GM19467 (cell line): Measurements from ENCODE around the gene NT5DC3.

Source experiments
- ATAC-seq: cut with Tn5 transposase; IDR thresholded peaks from one replicate; pipeline ENCODE4 v1.9.1; 2021; ENCODE audit warnings: mild to moderate bottlenecking, moderate library complexity; ENCODE audit not compliant: unreplicated experiment

NT5DC3 gene

DNA sequence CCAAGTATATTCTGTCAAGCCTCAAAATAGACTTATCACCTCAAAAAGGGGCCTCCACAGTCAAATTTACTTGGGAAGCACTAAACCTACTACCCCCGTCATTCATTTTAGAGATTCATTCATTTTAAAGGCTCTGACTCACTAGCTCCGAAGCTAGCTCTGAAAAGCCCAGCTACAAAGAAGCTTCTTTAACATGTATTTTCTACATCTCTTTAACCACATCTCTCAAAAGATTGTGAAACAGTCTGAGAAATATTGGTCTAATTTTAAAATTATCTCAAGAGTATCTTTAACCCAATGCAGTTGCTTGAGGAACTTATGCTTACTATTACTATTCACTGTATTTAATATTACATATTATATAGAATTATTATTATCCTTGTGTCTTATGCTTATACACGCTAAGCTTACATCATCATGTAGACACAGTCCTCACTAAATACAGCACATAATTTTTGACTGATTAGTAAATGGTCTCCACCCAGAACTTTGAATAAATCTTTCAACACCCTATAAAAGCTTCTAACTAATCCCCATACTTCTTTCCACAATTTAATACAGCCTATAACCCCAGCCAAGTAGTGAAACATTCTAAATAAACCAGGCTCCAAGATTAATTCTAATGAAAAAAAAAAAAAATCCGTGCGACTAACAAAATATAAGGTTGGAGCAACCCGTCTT, 7.8 kb downstream of the NT5DC3 start:
- no peak for ATAC-seq

DNA sequence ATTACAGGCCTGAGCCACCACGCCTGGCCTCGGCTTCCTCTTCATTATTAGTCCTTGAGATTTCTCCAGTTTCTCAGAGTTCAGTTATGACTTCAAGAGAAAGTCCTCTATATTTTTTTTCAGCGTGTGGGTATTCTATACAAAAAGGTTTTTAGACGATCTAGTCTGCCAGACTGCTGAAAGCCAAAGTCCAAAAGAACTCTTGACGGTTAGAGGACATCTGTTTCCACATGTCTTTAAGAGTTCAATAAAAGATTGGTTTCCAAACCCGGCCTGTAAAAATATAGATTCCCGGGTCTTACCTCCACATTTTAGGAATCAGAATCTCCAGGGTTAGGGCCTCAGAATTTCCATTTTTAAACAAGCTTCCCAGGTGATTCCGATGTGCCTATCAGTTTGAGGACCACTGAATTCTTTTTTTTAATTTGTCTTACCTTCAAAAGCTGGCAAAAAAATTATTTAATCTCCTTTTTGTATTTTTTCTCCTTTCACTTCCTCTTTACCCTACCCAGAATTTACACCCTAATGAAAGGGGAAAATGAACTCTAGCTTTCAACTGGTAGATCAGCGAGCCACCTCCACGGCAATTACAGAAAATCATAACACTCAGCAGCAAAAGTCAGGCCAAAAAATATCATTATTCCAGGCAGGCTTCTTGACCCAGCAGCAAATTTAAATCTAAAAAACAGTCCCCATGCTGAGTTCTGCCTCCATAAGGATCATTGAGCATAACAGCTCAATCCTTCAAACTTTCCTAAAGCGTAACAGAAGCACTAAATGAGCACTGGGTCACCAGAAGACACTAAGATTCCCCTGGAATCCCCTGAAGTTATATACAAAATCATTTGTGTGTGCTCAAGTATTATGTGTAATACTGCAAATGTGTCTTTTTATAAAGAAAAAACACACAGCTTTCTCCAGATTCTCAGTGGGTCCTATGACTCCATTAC, 8.7 kb downstream of the NT5DC3 start:
- no peak for ATAC-seq

DNA sequence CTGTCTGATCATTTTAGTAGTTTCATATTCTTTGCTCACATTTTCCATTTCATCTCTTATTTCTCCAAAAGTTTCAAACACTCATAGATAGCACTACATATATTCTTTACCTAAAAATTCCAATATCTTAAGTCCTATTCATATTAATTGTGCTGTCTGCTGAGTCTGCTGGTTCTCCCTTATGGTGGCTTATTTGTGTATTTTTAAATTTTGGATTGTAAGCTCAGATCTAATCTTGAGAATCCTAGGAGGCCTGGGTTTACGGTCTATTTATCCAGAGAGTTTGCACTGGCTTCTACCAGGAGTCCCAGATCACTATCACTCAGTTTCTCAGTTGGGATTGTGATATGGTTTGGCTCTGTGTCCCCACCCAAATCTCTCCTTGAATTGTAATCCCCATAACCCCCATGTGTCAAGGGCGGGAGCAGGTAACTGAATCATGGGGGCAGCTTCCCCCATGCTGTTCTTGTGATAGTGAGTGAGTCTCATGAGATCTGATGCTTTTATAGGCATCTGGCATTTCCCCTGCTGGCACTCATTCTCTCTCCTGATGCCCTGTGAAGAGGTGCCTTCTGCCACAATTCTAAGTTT, 10.2 kb downstream of the NT5DC3 start:
- no peak for ATAC-seq

DNA sequence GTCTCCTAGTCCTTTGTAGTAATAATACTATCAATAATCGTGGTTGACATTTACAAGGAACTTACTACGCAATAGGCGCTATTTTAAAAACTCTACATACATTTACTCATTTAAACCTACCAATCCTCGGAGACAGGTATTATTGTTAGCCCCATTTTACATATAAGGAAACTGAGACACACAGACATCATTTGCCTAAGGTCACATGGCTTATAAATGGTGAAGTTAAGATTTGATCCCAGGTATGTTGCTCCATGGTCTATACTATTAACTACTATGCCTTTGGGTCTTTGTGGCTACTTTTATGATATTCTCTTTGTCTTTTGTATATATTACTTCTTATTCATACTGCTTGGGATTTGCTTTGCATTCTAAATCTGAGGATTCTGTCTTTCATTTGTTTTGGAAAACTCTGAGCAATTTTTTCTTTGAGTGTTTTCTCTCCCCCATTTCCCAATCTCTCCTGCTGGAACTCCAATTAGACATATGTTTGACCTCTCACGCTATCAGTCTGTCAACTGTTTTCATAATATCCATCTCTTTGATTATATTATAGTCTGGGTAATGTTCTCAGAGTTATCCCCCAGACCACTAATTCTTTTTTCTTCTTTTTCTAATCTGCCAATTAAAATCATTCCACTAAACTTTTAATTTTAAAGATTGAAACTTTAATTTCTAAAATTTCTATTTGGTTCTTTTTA, 10.9 kb downstream of the NT5DC3 start:
- no peak for ATAC-seq

DNA sequence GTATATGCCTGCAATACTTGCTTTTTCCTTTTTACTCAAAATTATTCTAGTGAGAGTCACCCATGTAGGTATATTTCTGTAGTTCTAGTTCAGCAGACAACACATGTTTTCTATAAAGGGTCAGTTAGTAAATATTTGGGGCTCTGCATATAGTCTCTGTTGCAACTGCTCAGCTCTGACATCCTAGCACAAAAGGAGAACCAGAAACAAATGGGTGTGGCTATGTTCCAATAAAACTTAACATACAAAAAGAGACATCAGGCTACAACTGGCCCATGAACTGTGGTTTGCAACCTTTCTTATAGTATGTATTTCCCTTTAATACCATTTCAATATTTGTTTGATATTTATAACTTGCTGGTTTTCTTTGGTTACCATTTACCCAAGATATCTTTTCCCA, 11.9 kb downstream of the NT5DC3 start:
- no peak for ATAC-seq

DNA sequence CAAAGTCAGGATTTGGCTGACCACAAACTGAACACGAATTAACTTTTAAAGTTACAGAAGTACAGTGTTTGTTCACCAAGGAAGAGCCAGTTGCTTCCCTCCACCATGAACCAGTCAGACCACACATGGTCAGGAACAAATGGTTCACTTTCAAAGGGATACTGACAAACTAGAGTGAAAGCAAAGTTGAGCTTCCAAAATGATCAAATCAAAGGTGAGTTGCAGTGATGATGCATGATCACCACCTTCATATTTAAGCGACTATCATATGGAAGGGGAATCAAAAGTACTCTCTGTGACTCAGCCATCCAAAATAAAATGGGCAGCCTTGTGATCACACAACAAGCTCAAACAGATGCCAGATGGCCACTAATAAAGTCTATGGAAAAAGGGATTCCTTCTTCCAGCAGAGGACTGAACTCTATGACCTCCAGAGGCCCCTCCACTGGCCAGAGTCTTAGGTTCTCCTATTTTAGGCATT, 13.1 kb downstream of the NT5DC3 start:
- ATAC-seq = no peak

DNA sequence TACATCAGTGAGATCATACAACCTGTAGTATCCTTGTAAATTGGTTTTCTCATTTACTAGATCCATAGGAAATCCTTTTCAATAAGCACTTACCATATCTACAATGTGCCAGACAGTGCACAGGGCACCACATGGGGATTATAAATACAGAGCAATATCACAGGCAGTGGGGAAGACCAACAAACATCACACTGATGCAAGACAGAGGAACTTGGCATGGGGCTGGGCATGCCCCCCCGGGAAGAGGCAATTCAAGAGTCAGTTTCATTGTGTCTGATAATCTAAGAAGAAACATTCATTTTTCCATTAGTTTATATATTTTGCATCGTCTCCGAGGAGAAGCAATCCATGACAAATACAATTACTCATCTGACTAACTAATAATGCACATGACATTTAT, 16.2 kb downstream of the NT5DC3 start:
- no peak for ATAC-seq

DNA sequence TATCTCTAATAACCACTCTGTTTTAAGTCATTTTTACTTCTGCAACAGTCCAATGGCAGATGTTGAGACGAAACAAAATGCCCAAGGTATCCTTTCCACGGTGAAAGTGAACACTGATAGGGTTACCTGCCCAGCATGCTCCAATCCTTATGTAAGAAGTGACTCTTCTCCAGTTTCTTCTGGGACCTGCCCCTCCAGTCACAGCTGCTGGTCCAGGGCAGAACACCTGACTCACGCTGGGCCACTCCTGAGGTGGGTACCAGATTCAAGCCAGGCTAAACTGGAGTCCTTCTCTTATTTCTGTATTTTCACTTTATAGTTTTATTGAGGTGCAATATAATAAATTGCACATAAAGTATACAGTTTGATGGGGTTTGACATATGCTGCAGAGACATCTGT, 16.7 kb downstream of the NT5DC3 start:
- ATAC-seq = no peak

DNA sequence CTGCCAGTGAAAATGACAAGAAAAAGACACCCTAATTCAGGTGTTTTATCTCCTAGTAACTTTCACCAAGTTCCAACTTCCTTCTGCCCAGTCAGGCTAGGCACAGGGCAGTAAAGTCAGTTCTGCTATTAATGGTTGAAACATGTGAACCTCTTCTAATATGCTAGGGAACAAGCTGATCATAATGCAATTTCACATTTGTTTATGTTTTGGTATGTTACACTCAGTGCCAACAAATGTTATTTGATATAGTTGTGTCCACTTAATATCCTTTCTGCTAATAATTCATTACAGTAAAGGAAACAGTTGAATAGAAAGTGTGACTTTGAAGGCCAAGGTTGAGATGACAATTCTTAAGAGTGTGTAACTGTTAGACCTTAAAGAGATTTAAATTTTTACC, 17.2 kb downstream of the NT5DC3 start:
- ATAC-seq = no peak

DNA sequence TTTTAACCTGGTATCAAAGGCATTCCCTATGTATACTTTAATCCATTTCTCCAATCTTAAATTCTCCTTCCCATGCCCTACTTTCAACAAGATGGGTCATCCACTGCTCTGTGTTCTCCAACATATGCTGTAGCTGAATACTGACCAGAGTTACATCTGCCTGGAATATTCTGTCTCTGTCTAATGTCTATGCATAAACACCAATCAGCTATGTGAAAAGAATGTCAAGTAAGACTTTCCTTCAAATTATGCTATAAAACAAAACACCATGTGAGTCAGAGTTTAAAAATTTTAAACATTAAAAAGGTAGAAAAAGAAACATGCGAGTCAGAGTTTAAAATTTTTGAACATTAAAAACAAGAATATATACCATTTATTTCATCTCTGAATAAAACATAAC, 19.3 kb downstream of the NT5DC3 start:
- no peak for ATAC-seq

DNA sequence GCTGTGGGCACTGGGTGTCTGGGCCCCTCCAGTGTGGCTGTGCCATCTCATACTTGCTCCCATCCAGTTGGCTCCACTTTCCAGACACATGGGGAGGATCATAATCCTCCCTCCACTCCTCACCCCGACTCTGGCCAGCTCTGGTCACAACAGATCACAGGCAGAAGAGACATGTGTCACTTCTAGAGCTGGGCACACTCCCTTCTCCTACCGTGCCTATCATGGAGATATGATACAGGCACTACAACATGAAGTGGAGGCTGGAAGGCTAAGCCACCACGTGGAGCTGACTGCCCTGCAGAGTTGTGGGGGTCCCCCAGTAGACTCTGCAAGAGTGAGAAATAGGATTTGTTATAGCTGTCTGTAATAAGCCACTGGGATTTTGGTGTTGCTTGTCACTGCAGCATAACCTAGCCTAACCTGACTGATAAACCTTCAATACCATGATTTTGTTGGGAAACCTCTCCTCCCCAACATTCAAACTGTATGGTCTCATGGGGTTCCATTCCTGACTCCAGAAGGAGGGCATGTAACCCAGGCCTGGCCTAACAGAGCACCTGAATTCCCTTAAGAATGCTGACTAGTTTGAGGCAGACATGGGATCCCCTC, 20.0 kb downstream of the NT5DC3 start:
- no peak for ATAC-seq

DNA sequence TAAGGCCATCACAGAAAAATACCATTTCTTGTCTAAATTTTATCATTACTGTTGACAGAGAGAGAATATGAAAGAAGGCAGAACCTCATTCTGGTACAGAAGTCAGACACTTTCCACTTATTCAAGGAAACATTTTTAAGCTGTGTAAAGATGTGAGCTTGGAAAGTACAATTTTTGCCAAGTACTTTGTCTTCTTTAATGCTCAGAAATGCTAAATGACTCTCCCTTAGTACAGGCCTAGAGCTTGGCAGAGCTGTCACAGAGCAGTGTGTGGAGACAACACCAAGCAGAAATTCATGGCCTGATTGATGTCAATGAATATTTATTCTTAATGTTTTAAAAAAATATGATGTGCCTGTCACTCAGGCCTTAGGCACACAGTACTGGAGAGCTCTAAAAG, 20.7 kb downstream of the NT5DC3 start:
- ATAC-seq = no peak

DNA sequence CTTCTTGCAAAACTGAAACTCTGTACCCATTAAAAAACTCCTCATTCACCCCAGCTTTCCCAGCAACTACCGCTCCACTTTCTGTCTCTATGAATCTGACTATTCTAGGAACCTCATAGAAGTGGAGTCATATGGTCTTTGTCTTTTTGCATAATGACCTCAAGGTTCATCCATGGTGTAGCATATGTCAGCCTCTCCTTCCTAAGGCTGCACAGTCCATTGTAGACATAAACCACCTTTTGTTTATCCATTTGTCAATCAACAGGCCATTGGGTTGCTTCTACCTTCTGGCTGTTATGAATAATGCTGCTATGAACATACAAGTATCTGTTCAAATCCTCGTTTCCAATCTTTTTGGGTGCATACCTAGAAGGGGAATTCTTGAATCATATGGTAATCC, 21.1 kb downstream of the NT5DC3 start:
- ATAC-seq = no peak

DNA sequence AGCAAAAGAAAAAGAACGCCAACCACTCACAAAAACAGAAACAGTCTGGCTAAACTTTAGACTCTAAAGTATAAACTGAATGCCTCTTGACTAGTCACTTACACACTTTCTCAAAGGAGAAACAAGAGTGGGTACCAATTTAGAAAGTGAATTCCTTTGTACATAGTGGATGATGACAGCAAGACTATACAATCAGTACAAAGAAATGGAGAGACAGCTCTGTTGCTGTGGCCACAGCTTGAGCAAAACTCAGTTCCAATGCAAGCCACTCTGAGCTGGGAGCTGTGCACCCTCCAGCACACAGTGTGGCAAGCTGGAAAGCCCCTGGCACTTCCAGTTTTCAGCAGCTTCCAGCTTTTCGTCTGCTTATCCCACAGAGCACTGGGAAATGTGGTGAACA, 21.7 kb downstream of the NT5DC3 start:
- ATAC-seq = no peak

DNA sequence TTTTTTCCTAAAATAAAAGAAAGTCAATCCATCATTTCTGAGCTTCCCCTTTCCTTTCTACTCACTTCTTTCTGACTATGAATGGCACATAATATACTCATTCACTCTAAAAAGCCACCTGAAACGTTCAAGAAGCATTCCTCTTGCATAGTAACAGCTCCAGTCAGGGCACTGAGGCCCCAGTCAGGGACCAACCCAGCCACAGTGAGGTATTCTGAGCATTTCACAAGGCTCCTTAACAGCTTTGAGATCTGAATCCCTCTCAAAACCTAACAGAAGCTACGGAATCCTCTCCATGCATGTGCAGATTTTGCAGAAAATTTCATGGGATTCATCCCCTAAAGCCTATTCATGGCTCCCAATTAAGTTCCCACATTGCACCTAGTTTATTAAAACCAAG, 23.2 kb downstream of the NT5DC3 start:
- no peak for ATAC-seq

DNA sequence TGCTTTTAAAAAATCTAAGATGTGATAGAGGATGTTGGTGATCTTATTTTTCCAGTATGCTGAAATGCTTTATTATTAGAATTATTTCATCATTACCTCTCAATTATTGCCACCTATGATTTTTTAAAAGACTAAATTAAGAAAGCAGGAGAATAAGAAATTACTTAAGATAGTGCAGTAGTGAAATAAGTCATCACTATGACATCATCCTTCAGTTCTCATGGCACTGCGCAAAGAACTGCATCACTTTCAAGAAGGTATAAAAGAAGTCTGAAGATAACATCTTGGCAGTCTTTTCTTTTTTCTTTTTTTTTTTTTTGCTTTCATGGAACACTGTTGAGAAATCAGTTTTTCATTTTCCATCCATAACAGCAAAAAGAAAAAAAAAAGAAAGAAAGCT, 24.4 kb downstream of the NT5DC3 start:
- no peak for ATAC-seq

DNA sequence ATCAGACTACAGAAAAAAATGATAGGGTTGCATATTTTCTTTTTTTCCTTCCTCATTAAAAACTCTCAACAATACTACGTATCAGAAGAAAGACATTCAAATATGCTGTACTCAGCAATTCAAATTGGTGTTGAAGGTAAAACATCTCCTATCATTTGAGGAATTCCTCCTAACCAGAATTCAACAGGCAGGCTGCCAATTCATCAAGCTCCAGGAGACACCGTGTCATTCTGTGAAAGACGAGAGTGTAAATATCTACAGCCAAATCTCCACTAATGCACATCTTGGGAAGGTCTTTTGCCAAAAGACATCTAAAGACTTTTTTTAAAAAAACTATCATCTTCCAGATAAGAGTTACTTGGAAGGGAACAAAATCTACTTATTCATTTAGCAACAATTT, 26.6 kb downstream of the NT5DC3 start:
- no peak for ATAC-seq

DNA sequence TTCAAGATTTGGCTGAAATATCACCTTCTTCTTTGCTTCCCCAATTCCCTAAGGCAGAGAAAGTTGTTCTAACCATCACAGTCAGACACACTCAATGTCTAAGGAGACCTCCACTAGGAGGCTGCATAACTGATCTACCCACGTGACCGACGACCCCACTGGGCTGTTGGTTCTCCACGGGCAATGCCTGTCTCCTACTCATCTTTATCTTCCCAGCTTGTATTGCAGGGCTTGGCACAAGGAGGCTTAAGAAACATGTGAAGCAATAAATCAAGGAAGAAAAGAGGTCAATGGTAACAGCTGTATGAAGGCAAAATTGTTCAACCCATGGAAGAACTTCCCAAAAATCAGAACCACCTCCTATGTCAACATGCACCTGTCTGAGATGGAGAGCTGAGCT, 27.1 kb downstream of the NT5DC3 start:
- ATAC-seq = no peak

DNA sequence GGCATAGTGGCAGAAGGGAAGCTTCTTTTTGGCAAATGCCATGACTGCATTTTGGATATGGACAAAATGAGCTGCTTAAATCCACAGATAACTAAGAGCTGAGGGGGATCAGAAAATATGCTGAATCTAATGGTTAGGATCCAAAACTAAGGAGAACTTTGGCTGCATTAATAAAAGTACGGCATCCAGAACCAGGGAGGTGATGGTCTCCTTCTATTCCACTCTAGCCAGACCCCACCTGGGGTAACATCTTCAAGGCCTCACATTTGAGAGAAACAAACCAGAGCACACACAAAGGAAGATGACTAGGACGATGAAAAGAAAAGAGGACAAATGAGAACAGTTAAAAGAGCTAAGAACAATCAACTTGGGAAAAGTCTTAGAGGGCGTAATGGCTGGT, 27.6 kb downstream of the NT5DC3 start:
- ATAC-seq = no peak

DNA sequence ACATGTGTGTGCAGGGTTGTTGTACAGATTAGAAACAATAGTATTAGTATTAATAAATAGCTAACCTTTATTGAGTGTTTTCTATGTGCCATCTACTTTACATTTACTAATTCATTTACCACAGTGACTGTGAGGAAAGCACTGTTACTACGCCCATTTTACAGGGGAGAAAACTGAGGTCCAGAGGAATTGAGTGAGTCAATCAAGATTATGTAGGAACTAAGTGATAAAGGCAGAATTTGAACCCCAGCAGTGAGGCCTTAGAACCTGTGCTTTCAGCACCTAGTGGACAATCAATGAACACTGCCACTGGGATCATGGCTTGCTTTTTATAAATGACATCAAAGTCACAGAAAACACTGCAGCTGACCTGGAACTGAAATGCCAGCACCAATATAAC, 28.2 kb downstream of the NT5DC3 start:
- ATAC-seq = no peak

DNA sequence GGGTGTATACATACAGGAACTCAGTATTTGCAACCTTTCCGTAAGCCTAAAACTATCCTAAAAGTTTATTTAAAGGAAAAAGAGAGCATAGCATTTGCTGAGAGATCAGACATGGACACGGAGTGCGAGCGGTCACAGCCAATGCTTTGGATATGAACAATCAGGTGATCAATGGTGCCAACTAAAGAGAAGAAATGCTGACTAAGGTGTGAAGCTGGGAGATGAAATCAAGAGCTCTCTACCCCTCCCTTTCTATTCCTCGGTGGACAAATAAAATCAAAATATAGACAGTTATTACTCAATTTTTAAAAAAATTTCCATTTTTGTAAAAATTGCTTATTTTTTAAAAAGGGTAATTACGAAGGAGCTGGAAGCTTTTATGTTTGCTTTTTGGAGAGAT, 29.2 kb downstream of the NT5DC3 start:
- ATAC-seq = no peak
